ENCODE measurements around the gene CBFA2T3.

Gene CBFA2T3

DNA sequence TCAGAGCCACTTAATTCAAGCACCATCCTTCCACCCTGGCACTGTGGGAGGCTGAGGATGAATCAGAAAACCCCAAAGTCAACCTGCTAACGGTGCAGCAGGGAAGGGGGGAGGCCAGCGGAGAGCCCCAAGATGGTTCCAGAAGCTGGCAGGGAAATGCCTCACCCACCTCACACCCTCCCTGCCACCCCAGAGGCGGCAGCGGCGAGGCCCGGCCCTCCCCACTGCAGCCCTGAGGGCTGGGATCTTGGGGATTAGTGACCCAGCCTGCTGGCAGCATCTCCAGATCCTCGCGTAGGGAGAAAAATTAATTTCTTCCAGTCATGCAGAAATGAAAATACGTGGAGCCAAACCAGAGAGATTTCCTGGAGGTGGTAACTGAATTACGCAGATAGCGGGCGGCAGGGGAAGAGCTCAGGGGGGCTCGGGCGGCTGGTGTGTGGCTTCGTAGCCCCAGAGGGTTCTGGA is 38.2 kb downstream of the CBFA2T3 start:
- no peak overlapping the region for H2AFZ ChIP-seq (ENCODE audit: low read depth, low read length)
- H3K4me3 ChIP-seq (ENCODE audit: insufficient read depth in 1 of 2, low read depth in 1 of 2, low read length in 2 of 2): peak overlapping the region in 1 of 2 experiments; percentile 73
- H3K27me3 ChIP-seq (ENCODE audit: control insufficient read depth in 1 of 2, insufficient read depth in 1 of 2, low read length in 2 of 2): peaks cover 70 to 87% of the 10 kb centered on the region in 2 experiments
- H3K4me2 ChIP-seq (ENCODE audit: low read length, poor library complexity, severe bottlenecking): no peak overlapping the region
- H3K9ac ChIP-seq (ENCODE audit: low read length): peak overlapping the region; percentile 36
- DNase-seq: no peak
- no peak overlapping the region for H2BK12ac ChIP-seq (ENCODE audit: low read length in 2 of 2)
- H3K36me3 ChIP-seq (ENCODE audit: control insufficient read depth in 1 of 2, insufficient read depth in 2 of 2, low read depth in 1 of 2, low read length in 2 of 2): peaks cover 0 to 2% of the 10 kb centered on the region in 2 experiments
- WGBS: 87% methylated on average over 15 of the region's 15 CpGs
- no peak overlapping the region for H4K8ac ChIP-seq (ENCODE audit: low read length)
- no peak overlapping the region for H3K27ac ChIP-seq (ENCODE audit: low read length, poor library complexity, severe bottlenecking)
- no peak overlapping the region for H3K18ac ChIP-seq (ENCODE audit: low read depth in 1 of 2, low read length in 2 of 2)
- no peak overlapping the region for H3K23ac ChIP-seq (ENCODE audit: low read length in 2 of 2)
- no peak overlapping the region for H2BK15ac ChIP-seq (ENCODE audit: low read depth, poor library complexity, severe bottlenecking)
- no peak overlapping the region for H3K14ac ChIP-seq (ENCODE audit: low read length in 2 of 2)
- H2BK120ac ChIP-seq (ENCODE audit: low read depth, low read length): no peak overlapping the region
- H3K9me3 ChIP-seq (ENCODE audit: control insufficient read depth, low read length): no peaks in the 10 kb centered on the region
- no peak overlapping the region for H3K4ac ChIP-seq (ENCODE audit: low read depth in 1 of 2, low read length in 2 of 2)
- H3K79me1 ChIP-seq (replicated peaks; ENCODE audit: low read length, poor library complexity, severe bottlenecking): no peaks in the 10 kb centered on the region
- H2AK5ac ChIP-seq (ENCODE audit: low read length, severe bottlenecking): no peak overlapping the region
- H4K91ac ChIP-seq (ENCODE audit: low read length): no peak overlapping the region
- no peak overlapping the region for H2BK5ac ChIP-seq (ENCODE audit: low read depth, low read length, poor library complexity, severe bottlenecking)
- H3K4me1 ChIP-seq (ENCODE audit: control insufficient read depth, insufficient read depth, low read depth, low read length): peaks cover 12% of the 10 kb centered on the region

DNA sequence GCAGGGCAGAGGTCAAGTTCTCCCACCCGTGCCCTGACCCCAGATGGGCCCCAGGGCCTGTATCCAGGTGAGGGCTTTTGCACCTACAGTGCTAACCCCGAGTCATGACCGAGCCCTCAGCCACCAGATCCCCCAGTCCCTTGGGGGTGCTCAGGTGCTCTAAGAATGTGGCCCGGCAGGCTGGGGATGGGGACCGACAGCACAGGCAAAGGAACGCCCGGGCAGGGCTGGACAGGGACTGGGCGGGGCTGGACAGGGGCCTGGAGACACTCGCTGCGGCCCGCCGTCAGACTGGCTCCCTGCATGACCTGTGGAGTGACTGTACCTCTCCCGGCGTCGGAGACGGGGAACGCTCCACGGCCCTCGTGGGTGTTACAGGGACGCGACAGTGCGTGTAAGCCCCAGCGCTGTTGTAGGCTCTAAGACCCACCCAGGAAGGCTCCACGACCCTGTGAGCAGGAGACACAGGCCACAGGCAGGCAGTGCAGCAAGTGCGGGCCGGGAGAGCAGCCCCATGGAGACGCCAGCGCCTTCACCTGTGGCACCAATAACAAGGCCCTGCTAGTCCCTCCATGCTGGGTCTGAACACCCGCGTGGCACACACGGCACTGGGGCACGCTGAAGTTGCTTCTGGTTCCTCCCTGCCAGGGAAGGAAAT is 38.8 kb downstream of the CBFA2T3 start:
- H3K4me3 ChIP-seq (ENCODE audit: insufficient read depth in 1 of 2, low read depth in 1 of 2, low read length in 2 of 2): no peak overlapping the region
- no peak overlapping the region for H3K18ac ChIP-seq (ENCODE audit: low read depth in 1 of 2, low read length in 2 of 2)
- no peak overlapping the region for H2BK12ac ChIP-seq (ENCODE audit: low read length in 2 of 2)
- no peaks in the 10 kb centered on the region for H3K9me3 ChIP-seq (ENCODE audit: control insufficient read depth, low read length)
- no peak overlapping the region for H4K8ac ChIP-seq (ENCODE audit: low read length)
- 88% methylated on average over 32 of the region's 32 CpGs for WGBS
- no peak overlapping the region for H2BK15ac ChIP-seq (ENCODE audit: low read depth, poor library complexity, severe bottlenecking)
- no peak overlapping the region for H2BK120ac ChIP-seq (ENCODE audit: low read depth, low read length)
- no peak overlapping the region for H3K4ac ChIP-seq (ENCODE audit: low read depth in 1 of 2, low read length in 2 of 2)
- no peak overlapping the region for H3K23ac ChIP-seq (ENCODE audit: low read length in 2 of 2)
- H2AFZ ChIP-seq (ENCODE audit: low read depth, low read length): no peak overlapping the region
- H3K4me1 ChIP-seq (ENCODE audit: control insufficient read depth, insufficient read depth, low read depth, low read length): peaks cover 12% of the 10 kb centered on the region
- no peak overlapping the region for H2AK5ac ChIP-seq (ENCODE audit: low read length, severe bottlenecking)
- no peak overlapping the region for H3K27ac ChIP-seq (ENCODE audit: low read length, poor library complexity, severe bottlenecking)
- H3K4me2 ChIP-seq (ENCODE audit: low read length, poor library complexity, severe bottlenecking): no peak overlapping the region
- H3K27me3 ChIP-seq (ENCODE audit: control insufficient read depth in 1 of 2, insufficient read depth in 1 of 2, low read length in 2 of 2): peaks cover 64 to 82% of the 10 kb centered on the region in 2 experiments
- H4K91ac ChIP-seq (ENCODE audit: low read length): no peak overlapping the region
- H3K9ac ChIP-seq (ENCODE audit: low read length): no peak overlapping the region
- no peak overlapping the region for H3K14ac ChIP-seq (ENCODE audit: low read length in 2 of 2)
- no peaks in the 10 kb centered on the region for H3K79me1 ChIP-seq (replicated peaks; ENCODE audit: low read length, poor library complexity, severe bottlenecking)
- no peak for DNase-seq
- H2BK5ac ChIP-seq (ENCODE audit: low read depth, low read length, poor library complexity, severe bottlenecking): no peak overlapping the region
- H3K36me3 ChIP-seq (ENCODE audit: control insufficient read depth in 1 of 2, insufficient read depth in 2 of 2, low read depth in 1 of 2, low read length in 2 of 2): peaks cover 0 to 2% of the 10 kb centered on the region in 2 experiments

DNA sequence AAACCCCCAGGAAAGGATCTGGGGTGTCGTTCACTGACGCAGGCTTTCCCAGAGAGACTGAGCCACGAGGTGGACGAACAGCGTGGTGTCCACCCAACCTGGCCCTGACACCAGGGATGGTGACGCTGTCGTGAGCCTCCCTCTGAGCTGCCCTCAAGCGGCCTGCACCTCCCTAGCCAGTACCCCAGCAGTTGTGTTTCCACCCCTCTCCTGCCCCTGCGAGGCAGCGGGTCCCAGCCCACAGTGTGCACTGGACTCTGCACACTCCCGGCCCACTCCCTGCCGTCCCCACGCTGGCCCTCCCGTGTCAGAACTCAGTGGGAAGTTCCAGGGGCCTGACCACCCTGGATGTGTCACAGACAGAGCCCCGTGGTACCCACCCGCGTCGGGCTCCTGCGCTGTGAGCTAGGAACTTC is 39.8 kb downstream of the CBFA2T3 start:
- Histone ChIP-seq H3K27ac (ENCODE audit: low read length, poor library complexity, severe bottlenecking) (no peak overlapping the region), H3K27me3 (ENCODE audit: control insufficient read depth in 1 of 2, insufficient read depth in 1 of 2, low read length in 2 of 2) (peaks cover 54 to 75% of the 10 kb centered on the region in 2 experiments), H3K36me3 (ENCODE audit: control insufficient read depth in 1 of 2, insufficient read depth in 2 of 2, low read depth in 1 of 2, low read length in 2 of 2) (peaks cover 0 to 2% of the 10 kb centered on the region in 2 experiments), H3K23ac (ENCODE audit: low read length in 2 of 2) (no peak overlapping the region), H3K4me1 (ENCODE audit: control insufficient read depth, insufficient read depth, low read depth, low read length) (peaks cover 12% of the 10 kb centered on the region), H4K91ac (ENCODE audit: low read length) (no peak overlapping the region), H3K79me1 (replicated peaks; ENCODE audit: low read length, poor library complexity, severe bottlenecking) (no peaks in the 10 kb centered on the region), H2BK120ac (ENCODE audit: low read depth, low read length) (no peak overlapping the region), H2BK15ac (ENCODE audit: low read depth, poor library complexity, severe bottlenecking) (no peak overlapping the region), H3K4me2 (ENCODE audit: low read length, poor library complexity, severe bottlenecking) (no peak overlapping the region), H2AFZ (ENCODE audit: low read depth, low read length) (no peak overlapping the region), H2BK12ac (ENCODE audit: low read length in 2 of 2) (no peak overlapping the region), H3K4me3 (ENCODE audit: insufficient read depth in 1 of 2, low read depth in 1 of 2, low read length in 2 of 2) (no peak overlapping the region), H3K18ac (ENCODE audit: low read depth in 1 of 2, low read length in 2 of 2) (no peak overlapping the region), H4K8ac (ENCODE audit: low read length) (peak overlapping the region; percentile 24), H3K4ac (ENCODE audit: low read depth in 1 of 2, low read length in 2 of 2) (no peak overlapping the region), H3K9ac (ENCODE audit: low read length) (no peak overlapping the region), H2AK5ac (ENCODE audit: low read length, severe bottlenecking) (no peak overlapping the region), H2BK5ac (ENCODE audit: low read depth, low read length, poor library complexity, severe bottlenecking) (no peak overlapping the region), H3K9me3 (ENCODE audit: control insufficient read depth, low read length) (no peaks in the 10 kb centered on the region), H3K14ac (ENCODE audit: low read length in 2 of 2) (no peak overlapping the region)
- 92% methylated on average over 19 of the region's 19 CpGs for WGBS
- DNase-seq: no peak

DNA sequence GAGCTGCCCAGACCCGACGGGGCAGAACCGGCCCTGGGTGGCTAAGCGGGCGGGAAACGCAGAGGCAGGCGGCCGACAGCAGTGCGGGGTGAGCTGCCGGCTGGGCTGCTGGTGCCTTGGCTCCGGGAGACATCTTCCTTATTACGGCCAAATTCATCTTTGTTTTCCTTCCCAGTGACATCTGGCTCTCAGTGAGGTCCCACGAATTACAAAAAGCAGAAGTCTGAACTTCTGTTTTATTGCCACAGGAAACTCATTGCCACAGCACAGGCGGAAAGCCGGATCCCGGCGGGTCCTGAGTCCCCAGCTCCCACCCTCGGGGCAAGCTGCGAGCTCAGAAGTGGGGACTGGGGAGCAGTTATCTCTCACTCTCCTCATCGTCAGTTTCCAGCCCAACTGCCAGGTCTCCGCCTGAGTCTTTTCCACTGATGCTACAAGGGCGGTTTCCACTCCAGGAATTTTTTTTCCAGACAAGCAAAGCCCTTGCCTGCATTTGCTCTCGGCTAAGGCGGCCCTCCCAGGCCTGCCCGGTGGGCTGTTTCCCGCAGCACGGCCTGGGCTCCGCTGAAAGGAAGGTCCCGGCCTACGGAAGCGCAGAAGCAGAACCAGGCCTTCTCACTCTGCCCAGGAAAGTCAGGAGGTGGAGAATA is 40.3 kb downstream of the CBFA2T3 start:
- H2BK12ac ChIP-seq (ENCODE audit: low read length in 2 of 2): no peak overlapping the region
- H3K36me3 ChIP-seq (ENCODE audit: control insufficient read depth in 1 of 2, insufficient read depth in 2 of 2, low read depth in 1 of 2, low read length in 2 of 2): peaks cover 0 to 2% of the 10 kb centered on the region in 2 experiments
- no peak overlapping the region for H2AK5ac ChIP-seq (ENCODE audit: low read length, severe bottlenecking)
- no peak overlapping the region for H3K4me3 ChIP-seq (ENCODE audit: insufficient read depth in 1 of 2, low read depth in 1 of 2, low read length in 2 of 2)
- H3K9ac ChIP-seq (ENCODE audit: low read length): no peak overlapping the region
- no peak overlapping the region for H3K4ac ChIP-seq (ENCODE audit: low read depth in 1 of 2, low read length in 2 of 2)
- no peak overlapping the region for H3K18ac ChIP-seq (ENCODE audit: low read depth in 1 of 2, low read length in 2 of 2)
- no peak overlapping the region for H2BK5ac ChIP-seq (ENCODE audit: low read depth, low read length, poor library complexity, severe bottlenecking)
- H3K79me1 ChIP-seq (replicated peaks; ENCODE audit: low read length, poor library complexity, severe bottlenecking): no peaks in the 10 kb centered on the region
- no peak overlapping the region for H3K14ac ChIP-seq (ENCODE audit: low read length in 2 of 2)
- no peak overlapping the region for H3K23ac ChIP-seq (ENCODE audit: low read length in 2 of 2)
- no peak overlapping the region for H2BK120ac ChIP-seq (ENCODE audit: low read depth, low read length)
- H2AFZ ChIP-seq (ENCODE audit: low read depth, low read length): no peak overlapping the region
- no peak overlapping the region for H4K91ac ChIP-seq (ENCODE audit: low read length)
- no peak overlapping the region for H4K8ac ChIP-seq (ENCODE audit: low read length)
- H3K27ac ChIP-seq (ENCODE audit: low read length, poor library complexity, severe bottlenecking): no peak overlapping the region
- H3K27me3 ChIP-seq (ENCODE audit: control insufficient read depth in 1 of 2, insufficient read depth in 1 of 2, low read length in 2 of 2): peaks cover 52 to 72% of the 10 kb centered on the region in 2 experiments
- H3K4me1 ChIP-seq (ENCODE audit: control insufficient read depth, insufficient read depth, low read depth, low read length): peaks cover 12% of the 10 kb centered on the region
- H2BK15ac ChIP-seq (ENCODE audit: low read depth, poor library complexity, severe bottlenecking): no peak overlapping the region
- 68% methylated on average over 31 of the region's 31 CpGs for WGBS
- DNase-seq: no peak
- H3K4me2 ChIP-seq (ENCODE audit: low read length, poor library complexity, severe bottlenecking): no peak overlapping the region
- no peaks in the 10 kb centered on the region for H3K9me3 ChIP-seq (ENCODE audit: control insufficient read depth, low read length)

Data from mesenchymal stem cell (in vitro differentiated cells and primary cell).